Left ventricle myocardium inferior (tissue), 1 donor: ENCODE results near the gene INTS6L. TPM values are rescaled to one million over a fixed set of nuclear protein-coding genes. Genes with fewer than 3 reads are reported as not detected.

Experiments used
- DNase-seq: peaks from one replicate; pipeline ENCODE4 v3.0.0-alpha.2; 2020
- H3K27ac ChIP-seq: fragments of 200-600 bp; replicated peaks from 2 replicates; pipeline ENCODE4 v1.8.0; 2021
- H3K27me3 ChIP-seq: fragments of 200-600 bp; 2 replicates; pipeline ENCODE4 v1.8.0; 2021; ENCODE audit warnings: low read depth
- H3K36me3 ChIP-seq: fragments of 200-600 bp; 2 replicates; pipeline ENCODE4 v1.8.0; 2021
- H3K4me1 ChIP-seq: fragments of 200-600 bp; 2 replicates; pipeline ENCODE4 v1.8.0; 2021
- H3K4me3 ChIP-seq: fragments of 200-600 bp; 2 replicates; pipeline ENCODE4 v1.8.0; 2021; ENCODE audit warnings: mild to moderate bottlenecking, moderate library complexity
- H3K9me3 ChIP-seq: fragments of 200-600 bp; replicated peaks from 2 replicates; pipeline ENCODE4 v1.8.0; 2021
- CTCF ChIP-seq: fragments of 200-600 bp; IDR thresholded peaks from 2 replicates; pipeline ENCODE4 v1.8.0; 2021; ENCODE audit warnings: antibody characterized with exemption, mild to moderate bottlenecking, borderline replicate concordance
- intact Hi-C: fragments of 100-400 bp; cut with micrococcal nuclease; formaldehyde crosslinking; loops from one replicate; pipeline ENCODE4 v1.11.0; 2022
- total RNA-seq: library from RNA; stranded (reverse); fragmentation: NEBNext Ultra II Directional; extraction: Animal tissue kit (Norgen Biotek cat#: 25700); gene quantifications from one replicate; pipeline ENCODE4 v1.2.1, GENCODE V29; 2021
- donor health status: DM: no; HTN: yes; CAD: no; lungs with severe emphysema.

Gene INTS6L
- total RNA-seq, 1 donor from 2014 or later: 2.3 TPM

- Histone ChIP-seq H3K9me3 (no peaks in the 10 kb centered on the region), H3K36me3 (no peaks in the 10 kb centered on the region), H3K27me3 (no peaks in the 10 kb centered on the region), H3K4me1 (no peaks in the 10 kb centered on the region), H3K4me3 (no peak overlapping the region), H3K27ac (no peak overlapping the region)
- intact Hi-C loops: no loop called here
- no peak for DNase-seq
- no peak for TF ChIP-seq CTCF
These were observed 22.2 kb upstream of the INTS6L start for GRCh38 chrX:135498236-135498635.

- intact Hi-C loops: no loop called here
- H3K4me1 ChIP-seq: no peaks in the 10 kb centered on the region
These were observed 15.1 kb upstream of the INTS6L start for GRCh38 chrX:135505351-135505750.

DNA sequence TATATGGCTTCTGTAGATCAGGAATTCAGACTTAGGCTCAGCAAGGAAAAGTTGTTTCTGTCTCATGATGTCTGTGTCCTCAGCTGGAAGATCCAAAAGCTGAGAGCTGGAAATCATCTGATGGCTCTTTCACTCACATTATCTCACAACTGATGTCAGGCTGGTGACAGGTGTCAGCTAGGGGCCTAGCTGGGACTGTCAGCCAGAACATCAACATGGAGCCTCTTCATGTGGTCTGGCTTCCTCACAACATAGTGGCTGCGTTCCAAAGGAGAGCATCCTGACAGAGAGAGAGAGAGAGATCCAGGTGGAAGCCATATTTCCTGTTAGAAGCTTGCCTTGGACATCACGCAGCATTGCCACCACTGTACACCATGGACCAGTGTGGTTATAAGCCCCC, 10.6 kb upstream of the INTS6L start:
- H3K36me3 ChIP-seq: no peaks in the 10 kb centered on the region
- H3K27ac ChIP-seq: no peak overlapping the region
- H3K4me3 ChIP-seq: no peak overlapping the region
- DNase-seq: no peak
- no peak for TF ChIP-seq CTCF
- intact Hi-C loops: no loop called here
- H3K27me3 ChIP-seq: no peaks in the 10 kb centered on the region
- no peaks in the 10 kb centered on the region for H3K9me3 ChIP-seq
- no peaks in the 10 kb centered on the region for H3K4me1 ChIP-seq

More at GRCh38 chrX:135505351-135505750, 15.1 kb upstream of the INTS6L start:
- Histone ChIP-seq H3K9me3 (no peaks in the 10 kb centered on the region), H3K27ac (no peak overlapping the region), H3K36me3 (no peaks in the 10 kb centered on the region), H3K27me3 (no peaks in the 10 kb centered on the region), H3K4me3 (no peak overlapping the region)
- DNase-seq: no peak
- TF ChIP-seq CTCF: no peak

DNA sequence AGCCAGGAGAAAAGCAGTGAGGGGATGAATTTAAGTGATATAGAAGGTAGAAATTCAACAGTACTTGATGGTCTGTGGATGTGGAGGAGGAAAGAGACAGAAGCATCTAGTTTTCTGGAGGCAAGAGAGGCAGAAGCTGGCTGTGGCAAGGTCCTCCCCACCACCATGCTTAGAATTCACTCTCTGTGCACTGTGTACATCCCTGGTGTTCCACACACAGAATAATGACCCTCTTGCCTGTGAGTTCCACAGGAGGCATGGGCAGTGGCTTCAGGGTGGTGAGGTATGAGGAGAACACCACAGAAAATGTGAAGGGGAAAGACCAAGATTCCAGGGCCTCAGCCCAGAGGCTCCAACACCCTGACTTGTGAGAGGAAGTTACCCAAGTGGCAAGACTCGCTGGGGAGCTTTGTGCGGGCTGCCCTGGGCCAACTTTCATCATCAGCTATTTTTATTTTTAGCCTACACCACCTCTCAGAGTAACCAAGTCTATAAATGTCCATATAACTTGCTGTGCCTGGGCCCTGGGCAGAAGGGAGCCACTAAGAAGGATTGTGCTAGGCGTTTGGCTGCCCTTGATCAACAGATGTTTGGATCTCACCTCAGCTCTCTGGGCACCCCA, 7.8 kb upstream of the INTS6L start:
- Histone ChIP-seq H3K4me1 (no peaks in the 10 kb centered on the region), H3K9me3 (no peaks in the 10 kb centered on the region), H3K4me3 (no peak overlapping the region), H3K36me3 (no peaks in the 10 kb centered on the region), H3K27ac (no peak overlapping the region), H3K27me3 (no peaks in the 10 kb centered on the region)
- intact Hi-C loops: no loop called here
- no peak for TF ChIP-seq CTCF
- no peak for DNase-seq

DNA sequence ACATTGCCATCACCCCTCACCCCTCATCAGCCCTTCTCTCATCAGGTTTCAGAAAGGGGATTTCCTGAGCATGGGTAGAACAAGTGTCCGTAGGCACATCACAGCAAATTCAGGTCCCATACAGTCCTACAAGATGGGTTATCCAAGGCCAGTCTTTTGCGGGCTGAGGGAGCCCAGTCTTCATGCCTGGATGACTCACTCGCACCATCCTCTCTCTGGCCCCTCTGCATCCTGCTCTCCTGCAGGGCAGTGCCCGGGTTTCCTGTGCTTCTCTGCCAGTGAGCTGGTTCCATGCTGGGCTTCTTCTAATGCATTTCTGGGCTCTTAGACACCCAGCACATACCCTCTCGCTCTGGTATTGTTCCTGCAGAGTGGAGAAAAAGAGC, 7.3 kb upstream of the INTS6L start:
- H3K4me3 ChIP-seq: no peak overlapping the region
- H3K36me3 ChIP-seq: no peaks in the 10 kb centered on the region
- no peak for DNase-seq
- no peaks in the 10 kb centered on the region for H3K9me3 ChIP-seq
- intact Hi-C loops: no loop called here
- no peaks in the 10 kb centered on the region for H3K27me3 ChIP-seq
- no peak overlapping the region for H3K27ac ChIP-seq
- H3K4me1 ChIP-seq: no peaks in the 10 kb centered on the region
- TF ChIP-seq CTCF: no peak

DNA sequence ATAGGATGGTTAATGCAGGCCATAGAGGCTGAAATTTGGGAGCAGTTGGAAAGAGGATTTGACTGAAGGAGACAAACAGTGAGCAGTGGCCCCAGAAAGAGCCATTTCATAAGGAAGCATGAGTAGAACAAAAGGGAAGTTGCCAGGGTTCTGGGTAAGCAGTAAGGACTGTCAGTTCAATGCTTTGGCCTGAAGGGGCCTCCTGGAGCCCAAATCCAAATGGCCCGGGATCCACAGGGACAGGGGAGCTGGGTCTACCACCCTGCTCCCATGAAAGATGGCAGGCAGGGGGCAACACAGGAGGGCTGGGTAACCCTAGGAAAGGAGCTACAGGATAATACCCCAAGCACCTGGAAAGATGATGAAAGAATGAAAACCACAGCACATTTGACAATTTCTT, 4.1 kb upstream of the INTS6L start:
- Histone ChIP-seq H3K9me3 (no peaks in the 10 kb centered on the region), H3K4me3 (no peak overlapping the region), H3K27me3 (no peaks in the 10 kb centered on the region), H3K36me3 (no peaks in the 10 kb centered on the region), H3K27ac (no peak overlapping the region), H3K4me1 (peaks cover 8% of the 10 kb centered on the region)
- intact Hi-C loops: no loop called here
- TF ChIP-seq CTCF: no peak
- no peak for DNase-seq
